Kidney glomerular epithelial cell (primary cell): ENCODE data around the gene HMOX2.

ENCODE experiments used
- DNase-seq: peaks from one replicate; lab custom pipeline; 2025; lab: John Stamatoyannopoulos, UW

HMOX2 gene

GRCh38 chr16:4505356-4506147 is 29.4 kb downstream of the HMOX2 start:
- no peak for DNase-seq

GRCh38 chr16:4506450-4506849 is 30.3 kb downstream of the HMOX2 start:
- no peak for DNase-seq

GRCh38 chr16:4507588-4508345 is 31.6 kb downstream of the HMOX2 start:
- no peak for DNase-seq

DNA sequence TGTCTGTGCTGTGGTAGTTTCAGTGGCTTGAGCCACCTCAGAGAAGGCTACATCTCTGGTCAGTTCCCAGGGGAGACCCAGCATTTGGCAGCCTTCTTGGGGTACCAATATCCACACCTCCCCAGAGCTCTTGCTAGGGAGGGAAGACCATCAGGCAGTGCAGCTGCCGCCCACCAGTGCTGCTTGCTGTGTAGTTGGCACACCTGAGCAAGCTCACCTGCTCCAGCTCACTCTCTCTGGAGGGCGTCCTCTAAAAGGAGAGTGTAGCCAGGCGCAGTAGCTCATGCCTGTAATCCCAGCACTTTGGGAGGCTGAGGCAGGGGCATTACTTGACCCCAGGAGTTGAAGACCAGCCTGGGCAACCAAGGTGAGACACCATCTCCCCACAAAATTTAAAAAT is 32.6 kb downstream of the HMOX2 start:
- DNase-seq = no peak

GRCh38 chr16:4509420-4509819 is 33.2 kb downstream of the HMOX2 start:
- no peak for DNase-seq

DNA sequence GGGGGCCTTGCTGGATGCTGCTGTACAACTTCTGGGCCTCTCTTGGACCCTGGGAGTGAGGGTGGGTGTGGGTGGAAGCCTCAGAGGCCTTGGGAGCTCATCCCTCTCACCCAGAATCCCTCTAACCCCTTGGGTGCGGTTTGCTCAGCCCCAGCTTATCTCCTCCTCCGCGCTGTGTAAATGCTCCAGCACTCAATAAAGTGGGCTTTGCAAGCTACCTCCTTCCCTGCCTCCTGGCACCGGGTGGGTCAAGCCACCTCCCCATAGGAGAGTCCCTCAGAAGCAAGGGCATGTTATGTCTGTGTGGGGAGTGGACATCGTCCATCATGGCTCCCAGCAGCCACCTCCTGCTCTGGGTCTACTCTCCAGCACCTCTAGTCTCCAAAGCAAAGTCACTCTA is 33.9 kb downstream of the HMOX2 start:
- no peak for DNase-seq

- no peak for DNase-seq
Observed at GRCh38 chr16:4510747-4511426, 34.7 kb downstream of the HMOX2 start.

GRCh38 chr16:4511441-4512082 is 35.4 kb downstream of the HMOX2 start:
- peak; percentile 11 for DNase-seq

DNA sequence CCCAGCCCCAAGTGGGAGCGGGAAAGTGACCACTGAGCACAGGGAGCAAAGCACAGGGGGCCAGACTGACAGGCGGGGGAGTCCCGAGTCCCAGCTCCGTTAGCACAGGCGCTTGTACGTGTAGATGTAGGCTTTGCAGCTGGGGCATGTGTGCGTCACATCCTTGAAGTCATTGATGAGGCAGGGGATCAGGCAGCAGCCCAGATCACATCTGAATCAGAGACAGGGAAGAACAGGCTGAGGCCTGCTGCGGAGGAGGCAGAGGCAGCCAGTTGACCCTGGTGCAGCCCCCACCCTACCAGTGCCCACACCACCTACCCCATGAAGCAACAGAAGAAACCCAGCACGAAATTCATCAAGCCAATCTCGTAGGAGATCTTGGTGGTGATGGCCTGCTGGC is 36.3 kb downstream of the HMOX2 start:
- DNase-seq = no peak

- no peak for DNase-seq
Observed at GRCh38 chr16:4513086-4513860, 37.1 kb downstream of the HMOX2 start.

- no peak for DNase-seq
Observed at GRCh38 chr16:4513881-4514280, 37.7 kb downstream of the HMOX2 start.

GRCh38 chr16:4514606-4515005 is 38.4 kb downstream of the HMOX2 start:
- DNase-seq = no peak

GRCh38 chr16:4515611-4516233 is 39.5 kb downstream of the HMOX2 start:
- no peak for DNase-seq

GRCh38 chr16:4517812-4518680 is 41.8 kb downstream of the HMOX2 start:
- no peak for DNase-seq

DNA sequence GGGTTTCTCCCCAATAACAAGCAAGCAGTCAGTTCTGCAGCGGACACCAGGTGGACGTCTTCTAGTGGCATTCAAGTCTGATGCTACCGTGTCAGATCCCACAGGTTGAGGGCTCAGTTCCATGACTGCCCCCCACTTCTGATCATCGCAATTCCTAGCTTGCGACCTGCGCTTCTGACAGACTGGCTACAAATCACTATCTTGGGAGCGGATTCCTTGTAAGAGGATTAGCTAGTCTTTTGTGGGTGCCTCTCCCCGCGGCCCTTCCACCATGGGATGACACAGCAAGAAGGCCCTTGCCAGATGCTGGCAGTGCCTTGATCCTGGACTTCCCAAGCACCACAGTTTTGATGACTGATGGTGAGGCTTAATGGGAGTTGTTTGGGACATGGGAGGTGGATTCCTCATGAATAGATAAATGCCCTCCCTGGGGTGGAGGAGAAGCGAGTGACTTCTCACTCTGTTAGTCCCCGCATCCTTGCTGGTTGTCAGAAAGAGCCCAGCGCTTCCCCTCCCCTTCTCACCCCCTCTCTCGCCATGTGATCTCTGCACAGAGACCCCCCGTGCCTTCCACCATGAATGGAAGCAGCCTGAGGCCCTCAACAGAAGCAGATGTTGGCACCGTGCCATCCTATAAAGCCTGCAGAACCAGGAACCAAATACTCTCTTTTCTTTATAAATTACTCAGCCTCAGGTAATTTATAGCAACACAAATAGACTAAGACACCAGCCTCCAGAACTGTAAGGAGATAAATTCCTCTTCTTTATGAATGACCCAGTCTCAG is 43.3 kb downstream of the HMOX2 start:
- DNase-seq = no peak

- DNase-seq = no peak
Observed at GRCh38 chr16:4520913-4521312, 44.7 kb downstream of the HMOX2 start.

DNA sequence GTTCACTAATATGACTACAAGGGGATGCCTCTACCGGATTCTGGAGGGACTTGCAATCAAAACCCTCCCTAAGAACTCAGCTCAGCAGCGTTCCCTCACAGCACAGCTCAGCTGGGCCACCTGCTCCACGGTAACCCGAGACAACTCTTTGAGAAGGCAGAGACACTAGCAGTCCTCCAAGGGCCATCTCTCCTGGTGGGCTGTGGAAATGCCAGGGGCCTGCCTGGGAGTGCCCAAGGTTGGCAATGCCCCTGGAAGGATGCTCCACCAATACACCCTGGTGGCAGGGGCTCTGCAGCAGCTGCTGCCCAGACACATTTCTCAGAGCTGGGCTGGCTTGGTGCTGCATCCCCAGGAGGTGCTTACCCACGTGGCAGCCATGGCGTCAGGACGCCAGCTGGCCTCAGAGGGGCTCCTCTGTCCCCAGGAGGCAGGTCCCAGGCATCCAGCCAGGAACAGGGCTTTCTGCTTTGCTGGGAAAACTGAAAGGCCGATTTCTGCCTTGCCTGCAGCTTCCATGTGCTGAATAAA is 45.9 kb downstream of the HMOX2 start:
- no peak for DNase-seq

GRCh38 chr16:4523686-4524085 is 47.5 kb downstream of the HMOX2 start:
- DNase-seq = no peak

- DNase-seq = no peak
Observed at GRCh38 chr16:4524571-4524970, 48.4 kb downstream of the HMOX2 start.
